Osteoblast (primary cell): ENCODE data around the gene HOXD12. TPM values are rescaled to one million over a fixed set of nuclear protein-coding genes. Genes with fewer than 3 reads are reported as not detected.

Experiments used
- DNase-seq: peaks from one replicate; pipeline ENCODE4 v3.0.0; 2011; ENCODE audit warnings: low spot score, mixed read lengths; ENCODE audit not compliant: insufficient read length; ENCODE audit errors: missing footprints
- H2AFZ ChIP-seq: 2 replicates; pipeline ENCODE4 v1.6.0; 2011; ENCODE audit warnings: mild to moderate bottlenecking, low read length
- H3K27ac ChIP-seq: 2 replicates; pipeline ENCODE4 v1.5.1; 2011; ENCODE audit warnings: mild to moderate bottlenecking, low read depth, low read length, moderate library complexity
- H3K27me3 ChIP-seq: 2 replicates; pipeline ENCODE4 v1.6.0; 2012; ENCODE audit warnings: mild to moderate bottlenecking, control low read depth, inconsistent platforms, low read length, moderate library complexity; ENCODE audit not compliant: insufficient read depth
- H3K36me3 ChIP-seq: 2 replicates; pipeline ENCODE4 v1.5.1; 2011; ENCODE audit warnings: mild to moderate bottlenecking, low read length, control low read depth, moderate library complexity; ENCODE audit not compliant: insufficient read depth
- H3K4me1 ChIP-seq: 2 replicates; pipeline ENCODE4 v1.5.1; 2011; ENCODE audit warnings: mild to moderate bottlenecking, low read length, control low read depth, moderate library complexity; ENCODE audit not compliant: insufficient read depth
- H3K4me2 ChIP-seq: 2 replicates; pipeline ENCODE4 v1.6.0; 2011; ENCODE audit warnings: mild to moderate bottlenecking, low read length; ENCODE audit not compliant: insufficient read depth
- H3K4me3 ChIP-seq: fragments of 200-600 bp; sonication (generic); 3 replicates; pipeline ENCODE4 v1.5.1; 2012; ENCODE audit warnings: mild to moderate bottlenecking, low read length, inconsistent platforms; ENCODE audit not compliant: insufficient read depth
- H3K79me2 ChIP-seq: 2 replicates; pipeline ENCODE4 v1.6.0; 2012; ENCODE audit warnings: mild to moderate bottlenecking, low read length, control low read depth, inconsistent platforms; ENCODE audit not compliant: insufficient read depth
- H3K9me3 ChIP-seq: 2 replicates; pipeline ENCODE4 v1.5.1; 2011; ENCODE audit warnings: low read depth, low read length, control low read depth
- H4K20me1 ChIP-seq: 2 replicates; pipeline ENCODE4 v1.6.0; 2012; ENCODE audit warnings: mild to moderate bottlenecking, low read length, control low read depth; ENCODE audit not compliant: insufficient read depth
- total RNA-seq: library from RNA; depleted of rRNA; stranded (reverse); fragments of >200 nt; gene quantifications from 2 replicates; pipeline ENCODE4 v1.2.3, GENCODE V29; 2012
- TF ChIP-seq, protein P1 (sequence below): IDR thresholded peaks from 2 replicates; pipeline ENCODE4 v1.5.1; 2011; ENCODE audit warnings: mild to moderate bottlenecking, low read depth, low read length, moderate library complexity; ENCODE audit errors: extremely low read depth

HOXD12 gene
- total RNA-seq, 1 donor, result not detected

DNA sequence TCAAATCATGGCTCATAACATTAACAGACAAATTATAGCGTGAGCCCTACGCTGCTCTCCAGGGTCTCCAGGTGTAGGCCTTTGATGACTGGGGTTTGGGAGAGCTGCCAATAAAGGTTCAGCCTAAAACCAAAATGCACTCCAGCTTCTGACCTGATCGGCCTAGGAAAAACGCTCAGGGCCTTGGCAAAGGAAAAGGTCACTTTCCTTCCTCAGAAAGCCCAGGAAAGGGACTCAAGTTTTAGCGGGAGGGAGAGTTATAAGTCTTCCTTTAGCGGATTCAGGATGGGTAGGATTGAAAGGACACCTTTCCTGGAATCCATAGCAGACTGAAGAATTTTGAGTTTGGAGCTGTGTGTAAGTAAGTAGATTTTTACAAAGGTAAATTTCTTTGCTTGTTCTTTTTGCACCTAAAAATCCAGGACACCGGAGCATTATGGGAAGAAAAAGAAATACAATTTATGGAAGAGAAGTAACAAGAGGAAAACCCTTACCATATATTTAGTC lies 24.6 kb upstream of the HOXD12 start:
- Histone ChIP-seq H3K36me3 (no peaks in the 10 kb centered on the region), H3K4me3 (no peak overlapping the region), H3K79me2 (no peaks in the 10 kb centered on the region), H3K27me3 (peaks cover 98% of the 10 kb centered on the region), H3K4me1 (no peaks in the 10 kb centered on the region), H3K4me2 (no peak overlapping the region), H4K20me1 (no peaks in the 10 kb centered on the region), H2AFZ (no peak overlapping the region), H3K27ac (no peak overlapping the region), H3K9me3 (no peaks in the 10 kb centered on the region)
- TF ChIP-seq, protein P1, sequence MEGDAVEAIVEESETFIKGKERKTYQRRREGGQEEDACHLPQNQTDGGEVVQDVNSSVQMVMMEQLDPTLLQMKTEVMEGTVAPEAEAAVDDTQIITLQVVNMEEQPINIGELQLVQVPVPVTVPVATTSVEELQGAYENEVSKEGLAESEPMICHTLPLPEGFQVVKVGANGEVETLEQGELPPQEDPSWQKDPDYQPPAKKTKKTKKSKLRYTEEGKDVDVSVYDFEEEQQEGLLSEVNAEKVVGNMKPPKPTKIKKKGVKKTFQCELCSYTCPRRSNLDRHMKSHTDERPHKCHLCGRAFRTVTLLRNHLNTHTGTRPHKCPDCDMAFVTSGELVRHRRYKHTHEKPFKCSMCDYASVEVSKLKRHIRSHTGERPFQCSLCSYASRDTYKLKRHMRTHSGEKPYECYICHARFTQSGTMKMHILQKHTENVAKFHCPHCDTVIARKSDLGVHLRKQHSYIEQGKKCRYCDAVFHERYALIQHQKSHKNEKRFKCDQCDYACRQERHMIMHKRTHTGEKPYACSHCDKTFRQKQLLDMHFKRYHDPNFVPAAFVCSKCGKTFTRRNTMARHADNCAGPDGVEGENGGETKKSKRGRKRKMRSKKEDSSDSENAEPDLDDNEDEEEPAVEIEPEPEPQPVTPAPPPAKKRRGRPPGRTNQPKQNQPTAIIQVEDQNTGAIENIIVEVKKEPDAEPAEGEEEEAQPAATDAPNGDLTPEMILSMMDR, result no peak
- DNase-seq, result no peak

DNA sequence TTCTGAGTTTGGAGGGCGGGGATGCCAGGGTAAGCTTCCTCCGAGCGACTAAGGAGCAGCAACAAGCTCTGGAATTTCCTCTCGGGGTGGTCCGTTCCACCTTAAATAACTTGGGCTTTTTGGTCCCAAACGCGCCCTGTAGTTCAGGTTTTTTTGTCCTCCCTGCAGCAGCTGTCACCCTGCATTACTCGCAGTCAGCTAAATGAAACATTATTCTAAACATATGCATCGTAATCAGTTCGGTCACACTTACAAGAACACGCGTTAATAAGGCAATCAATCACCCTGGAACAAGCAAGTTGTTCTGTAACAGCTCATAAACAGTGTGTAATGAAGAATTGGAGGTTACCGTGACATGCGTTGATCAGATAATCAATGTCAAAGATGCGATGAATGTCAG lies 24.1 kb upstream of the HOXD12 start:
- Histone ChIP-seq H2AFZ (no peak overlapping the region), H3K9me3 (no peaks in the 10 kb centered on the region), H4K20me1 (no peaks in the 10 kb centered on the region), H3K4me3 (no peak overlapping the region), H3K27ac (no peak overlapping the region), H3K4me2 (no peak overlapping the region), H3K79me2 (no peaks in the 10 kb centered on the region), H3K4me1 (no peaks in the 10 kb centered on the region), H3K27me3 (peaks cover 96% of the 10 kb centered on the region), H3K36me3 (no peaks in the 10 kb centered on the region)
- TF ChIP-seq, protein P1, result no peak
- no peak for DNase-seq

DNA sequence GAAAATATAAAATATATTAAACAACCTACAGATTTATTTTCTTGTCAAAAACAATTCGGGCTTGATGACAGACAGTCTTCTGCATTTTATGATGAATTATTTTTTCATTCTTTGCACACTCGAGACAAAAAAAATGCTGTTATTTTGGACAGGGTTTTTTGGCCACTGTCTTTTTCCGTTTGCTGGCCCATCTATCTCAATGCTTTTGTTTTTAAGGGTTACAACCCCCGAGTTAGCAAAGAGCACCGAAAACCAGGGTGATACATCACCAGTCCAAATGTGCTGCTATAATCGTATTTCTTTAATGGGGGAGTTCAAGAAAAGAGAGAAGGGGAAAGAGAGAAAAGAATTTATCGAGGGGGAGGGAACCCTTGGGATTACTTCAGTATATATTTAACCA lies 23.5 kb upstream of the HOXD12 start:
- no peaks in the 10 kb centered on the region for H3K36me3 ChIP-seq
- H3K4me1 ChIP-seq, result no peaks in the 10 kb centered on the region
- H3K9me3 ChIP-seq, result no peaks in the 10 kb centered on the region
- H3K79me2 ChIP-seq, result no peaks in the 10 kb centered on the region
- TF ChIP-seq, protein P1, result no peak
- H2AFZ ChIP-seq, result no peak overlapping the region
- H3K4me2 ChIP-seq, result no peak overlapping the region
- H4K20me1 ChIP-seq, result no peaks in the 10 kb centered on the region
- H3K4me3 ChIP-seq, result no peak overlapping the region
- H3K27ac ChIP-seq, result no peak overlapping the region
- peaks cover 96% of the 10 kb centered on the region for H3K27me3 ChIP-seq
- no peak for DNase-seq

DNA sequence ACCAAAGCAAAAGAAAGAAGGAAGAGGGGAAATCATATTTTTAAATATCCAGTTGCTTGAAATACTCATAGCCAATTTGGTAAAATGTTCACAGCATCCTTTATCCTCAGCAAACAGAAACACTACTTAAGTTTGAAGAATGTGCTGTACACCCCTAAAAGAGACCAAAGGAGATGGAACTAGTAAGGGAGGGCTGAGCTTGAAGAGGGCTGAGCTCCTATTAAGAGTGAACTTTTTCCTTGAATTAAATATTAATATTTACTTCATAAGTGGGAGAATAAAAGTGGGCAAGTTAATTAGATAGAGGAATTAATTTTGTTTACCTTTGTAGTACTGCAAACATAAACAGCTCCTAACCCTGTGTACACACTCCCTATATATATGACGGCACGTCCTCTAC lies 22.8 kb upstream of the HOXD12 start:
- H3K4me1 ChIP-seq, result no peaks in the 10 kb centered on the region
- no peak overlapping the region for H3K4me3 ChIP-seq
- TF ChIP-seq, protein P1, result no peak
- no peak overlapping the region for H3K4me2 ChIP-seq
- no peak for DNase-seq
- H3K9me3 ChIP-seq, result no peaks in the 10 kb centered on the region
- no peak overlapping the region for H2AFZ ChIP-seq
- no peak overlapping the region for H3K27ac ChIP-seq
- no peaks in the 10 kb centered on the region for H3K79me2 ChIP-seq
- no peaks in the 10 kb centered on the region for H4K20me1 ChIP-seq
- peaks cover 96% of the 10 kb centered on the region for H3K27me3 ChIP-seq
- H3K36me3 ChIP-seq, result no peaks in the 10 kb centered on the region
